ENCODE results near the gene MED16.

- TF ChIP-seq CTCF (IDR thresholded peaks at IDR 0.05; ENCODE audit: borderline replicate concordance, extremely low read depth, low read length, poor library complexity, severe bottlenecking) (no peak), EZH2 (IDR thresholded peaks at IDR 0.05; ENCODE audit: borderline replicate concordance, low read depth, low read length, severe bottlenecking) (no peak)
Measured at GRCh38 chr19:825897-826644, 66.9 kb downstream of the MED16 start.
